Measurements from ENCODE around the gene HYAL1. TPM values are rescaled to one million over a fixed set of nuclear protein-coding genes. Genes with fewer than 3 reads are reported as not detected.
"Not testable (repeated sequence)": the region's sequence is repeated elsewhere in the genome, so short reads cannot be mapped to it uniquely, and the experiment has no call there.

HYAL1 gene
- total RNA-seq, 1 donor from 2014 or later, result 52.2 TPM

DNA sequence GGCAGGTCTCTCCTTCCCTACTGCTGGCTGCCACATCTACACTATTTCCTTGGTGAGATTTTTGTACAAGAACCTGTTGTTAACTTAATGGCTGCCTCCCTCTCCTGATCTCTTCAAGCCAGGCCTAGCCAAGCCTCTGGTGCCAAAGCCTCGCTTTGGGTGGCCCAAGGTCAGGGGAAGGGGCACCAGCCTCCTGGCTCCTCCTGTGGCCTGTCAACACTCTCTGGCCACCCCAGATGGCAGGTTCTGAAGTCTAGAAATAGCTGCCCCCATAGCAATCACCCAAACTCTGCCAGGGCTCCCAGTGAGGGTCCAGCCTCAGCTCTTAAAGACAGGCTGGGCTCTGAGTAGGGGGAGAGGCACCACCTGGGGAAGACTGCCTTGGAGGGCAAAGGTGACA lies 16.1 kb downstream of the HYAL1 start:
- Histone ChIP-seq H3K27ac (replicated peaks) (peak overlapping the region; percentile 86), H3K4me1 (peaks cover 53% of the 10 kb centered on the region), H3K4me3 (peak overlapping the region; percentile 9), H3K27me3 (ENCODE audit: low read depth) (no peaks in the 10 kb centered on the region), H3K36me3 (peaks cover 29% of the 10 kb centered on the region), H3K9me3 (replicated peaks) (no peaks in the 10 kb centered on the region)
- TF ChIP-seq, protein P1, sequence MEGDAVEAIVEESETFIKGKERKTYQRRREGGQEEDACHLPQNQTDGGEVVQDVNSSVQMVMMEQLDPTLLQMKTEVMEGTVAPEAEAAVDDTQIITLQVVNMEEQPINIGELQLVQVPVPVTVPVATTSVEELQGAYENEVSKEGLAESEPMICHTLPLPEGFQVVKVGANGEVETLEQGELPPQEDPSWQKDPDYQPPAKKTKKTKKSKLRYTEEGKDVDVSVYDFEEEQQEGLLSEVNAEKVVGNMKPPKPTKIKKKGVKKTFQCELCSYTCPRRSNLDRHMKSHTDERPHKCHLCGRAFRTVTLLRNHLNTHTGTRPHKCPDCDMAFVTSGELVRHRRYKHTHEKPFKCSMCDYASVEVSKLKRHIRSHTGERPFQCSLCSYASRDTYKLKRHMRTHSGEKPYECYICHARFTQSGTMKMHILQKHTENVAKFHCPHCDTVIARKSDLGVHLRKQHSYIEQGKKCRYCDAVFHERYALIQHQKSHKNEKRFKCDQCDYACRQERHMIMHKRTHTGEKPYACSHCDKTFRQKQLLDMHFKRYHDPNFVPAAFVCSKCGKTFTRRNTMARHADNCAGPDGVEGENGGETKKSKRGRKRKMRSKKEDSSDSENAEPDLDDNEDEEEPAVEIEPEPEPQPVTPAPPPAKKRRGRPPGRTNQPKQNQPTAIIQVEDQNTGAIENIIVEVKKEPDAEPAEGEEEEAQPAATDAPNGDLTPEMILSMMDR (IDR thresholded peaks at IDR 0.05; ENCODE audit: borderline replicate concordance), result no peak
- intact Hi-C loops (cut with micrococcal nuclease), result no loop called here
- peak; percentile 63 for DNase-seq

DNA sequence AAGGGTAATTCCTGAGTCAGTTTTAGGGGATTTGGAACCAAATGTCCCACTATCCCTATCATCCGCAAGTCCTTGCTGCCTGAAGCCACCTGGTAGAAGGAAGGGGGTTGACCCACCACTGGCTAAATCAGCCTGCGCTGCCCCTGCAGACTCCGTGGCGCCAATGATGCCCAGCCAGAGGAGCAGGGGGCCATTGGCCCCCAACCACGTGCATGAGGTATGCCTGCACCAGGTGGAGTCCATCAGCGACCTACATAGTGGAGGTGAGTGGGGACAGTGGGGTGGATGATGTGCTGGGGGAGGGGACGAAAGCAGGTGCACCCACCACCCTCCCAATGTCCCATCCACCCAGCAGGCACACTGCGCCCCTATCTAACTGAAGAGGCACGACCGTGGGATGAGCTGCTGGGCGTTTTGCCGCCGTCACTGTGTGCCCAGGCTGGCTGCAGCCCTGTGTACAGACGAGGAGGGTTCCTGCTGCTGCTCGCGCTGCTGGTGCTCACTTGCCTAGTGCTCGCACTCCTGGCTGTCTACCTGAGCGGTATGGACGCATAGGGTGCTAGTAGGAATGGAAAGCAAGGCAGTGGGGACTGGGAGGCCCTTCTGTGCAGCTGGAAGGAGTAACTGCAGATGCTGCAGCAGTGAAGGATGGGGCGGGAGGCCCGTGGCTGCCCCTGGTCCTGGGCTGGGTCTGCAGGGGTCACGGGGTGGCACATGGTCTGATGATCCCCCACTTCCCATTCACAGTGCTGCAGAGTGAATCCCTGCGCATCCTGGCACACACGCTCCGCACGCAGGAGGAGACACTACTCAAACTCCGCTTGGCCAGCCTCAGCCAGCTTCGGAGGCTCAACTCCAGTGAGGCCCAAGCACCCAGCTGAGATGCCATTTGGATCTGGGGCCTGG lies 16.8 kb downstream of the HYAL1 start:
- Histone ChIP-seq H3K27ac (replicated peaks) (peak overlapping the region; percentile 86), H3K4me3 (peak overlapping the region; percentile 9), H3K4me1 (peaks cover 47% of the 10 kb centered on the region)

DNA sequence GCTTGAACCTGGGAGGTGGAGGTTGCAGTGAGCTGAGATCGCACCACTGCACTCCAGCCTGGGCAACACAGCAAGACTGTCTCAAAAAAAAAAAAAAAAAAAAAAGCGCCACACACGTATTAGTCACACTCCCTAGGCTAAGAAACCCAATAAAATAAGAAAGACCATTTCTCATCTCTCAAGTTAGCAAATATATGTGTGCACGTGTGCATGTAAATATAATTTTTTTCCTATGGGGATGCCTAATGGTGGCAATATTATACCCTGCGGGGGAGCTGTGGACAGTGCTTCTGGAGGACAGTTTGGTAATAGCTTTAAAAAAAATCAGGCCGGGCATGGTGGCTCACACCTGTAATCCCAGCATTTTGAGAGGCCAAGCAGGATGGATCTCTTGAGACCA lies 19.3 kb downstream of the HYAL1 start:
- H3K27me3 ChIP-seq (ENCODE audit: low read depth); DNase-seq; H3K4me3 ChIP-seq; intact Hi-C loops (cut with micrococcal nuclease); H3K27ac ChIP-seq (replicated peaks); H3K9me3 ChIP-seq (replicated peaks): not testable (repeated sequence)
- Histone ChIP-seq H3K4me1 (peaks cover 51% of the 10 kb centered on the region), H3K36me3 (peaks cover 14% of the 10 kb centered on the region)

More for the DNA sequence above, 16.8 kb downstream of the HYAL1 start:
- Histone ChIP-seq H3K9me3 (replicated peaks) (no peaks in the 10 kb centered on the region), H3K27me3 (ENCODE audit: low read depth) (no peaks in the 10 kb centered on the region), H3K36me3 (peaks cover 29% of the 10 kb centered on the region)
- TF ChIP-seq, protein P1 (IDR thresholded peaks at IDR 0.05; ENCODE audit: borderline replicate concordance), result no peak
- intact Hi-C loops (cut with micrococcal nuclease), result no loop called here
- peak; percentile 9 for DNase-seq

DNA sequence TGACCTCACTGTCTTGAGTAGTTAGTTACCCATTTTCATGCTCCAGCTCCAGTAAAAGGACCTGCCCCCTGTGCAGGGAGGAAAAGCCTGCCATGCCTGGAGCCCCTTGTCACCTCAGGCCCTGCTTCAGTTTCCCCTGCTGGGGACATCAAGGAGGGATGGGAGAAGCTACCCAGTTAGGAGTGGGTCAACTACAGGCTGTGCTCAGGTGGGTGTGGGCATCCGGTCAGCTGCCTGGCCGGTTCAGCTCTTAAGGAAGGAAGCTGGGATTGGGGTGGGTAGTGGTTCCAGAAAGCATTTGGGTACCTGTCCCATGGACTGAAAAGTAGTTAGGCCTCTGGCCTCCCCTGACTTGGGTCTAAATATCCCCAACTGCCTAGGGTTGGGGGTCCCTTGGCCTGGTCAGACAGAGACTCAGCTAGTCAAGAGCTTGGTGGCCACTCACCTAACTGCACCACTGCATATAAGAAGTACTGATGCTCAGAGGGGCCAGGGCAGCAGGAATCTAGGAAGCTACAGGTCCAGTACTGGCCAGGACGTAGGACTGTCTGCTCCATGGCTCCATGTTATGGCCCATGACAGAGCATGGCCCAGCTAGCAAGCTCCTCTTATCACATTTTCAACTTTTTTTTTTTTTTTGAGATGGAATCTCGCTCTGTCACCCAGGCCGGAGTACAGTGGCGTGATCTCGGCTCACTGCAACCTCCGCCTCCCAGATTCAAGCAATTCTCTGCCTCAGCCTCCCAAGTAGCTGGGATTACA lies 23.9 kb downstream of the HYAL1 start:
- H3K9me3 ChIP-seq (replicated peaks), result no peaks in the 10 kb centered on the region
- peak overlapping the region; percentile 62 for H3K4me3 ChIP-seq
- TF ChIP-seq, protein P1 (IDR thresholded peaks at IDR 0.05; ENCODE audit: borderline replicate concordance), result no peak
- peaks cover 44% of the 10 kb centered on the region for H3K4me1 ChIP-seq
- H3K27ac ChIP-seq (replicated peaks), result peak overlapping the region; percentile 89
- peaks cover 22% of the 10 kb centered on the region for H3K27me3 ChIP-seq (ENCODE audit: low read depth)
- H3K36me3 ChIP-seq, result no peaks in the 10 kb centered on the region
- intact Hi-C loops (cut with micrococcal nuclease), result loop anchor here (10.0 kb wide), 1 partner anchor 85 kb away; the partner anchor contains the start of gene GNAT1
- DNase-seq, result no peak

DNA sequence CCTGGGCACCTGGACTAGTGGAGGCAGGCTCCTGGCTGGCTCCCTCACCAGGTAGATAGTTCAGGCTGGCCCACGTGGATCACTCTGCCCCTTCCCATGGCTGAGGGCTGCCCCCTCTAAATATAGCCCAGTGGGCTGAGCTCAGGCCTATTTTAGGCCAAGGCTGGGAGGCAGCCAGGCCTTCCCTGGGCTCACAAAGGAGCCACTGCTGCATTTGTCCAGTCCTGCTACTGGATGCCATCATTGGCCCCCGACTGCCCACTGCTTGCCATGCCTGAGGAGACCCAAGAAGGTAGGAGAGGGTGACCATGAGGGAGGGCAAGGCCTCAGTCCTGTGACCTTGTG lies 24.5 kb downstream of the HYAL1 start, which contains the start of gene LSMEM2:
TSS of gene LSMEM2 (plus strand) at position 208 of the 345 bp plus-strand sequence. CDS start at position 235, 27 bp downstream.
- no peaks in the 10 kb centered on the region for H3K36me3 ChIP-seq
- peaks cover 50% of the 10 kb centered on the region for H3K4me1 ChIP-seq
- H3K27ac ChIP-seq (replicated peaks), result peak within 1 kb of the TSS; percentile 89
- intact Hi-C loops (cut with micrococcal nuclease), result loop anchor here (10.0 kb wide), 1 partner anchor 84 kb away; the partner anchor contains the start of gene GNAT1
- TF ChIP-seq, protein P1 (IDR thresholded peaks at IDR 0.05; ENCODE audit: borderline replicate concordance), result no peak
- peak; percentile 66 for DNase-seq
- H3K4me3 ChIP-seq, result peak within 1 kb of the TSS; percentile 62
- H3K27me3 ChIP-seq (ENCODE audit: low read depth), result peaks cover 26% of the 10 kb centered on the region
- no peaks in the 10 kb centered on the region for H3K9me3 ChIP-seq (replicated peaks)
